Measurements from ENCODE around the gene ANLN.
"Not testable (repeated sequence)": the region's sequence is repeated elsewhere in the genome, so short reads cannot be mapped to it uniquely, and the experiment has no call there.

Gene ANLN

DNA sequence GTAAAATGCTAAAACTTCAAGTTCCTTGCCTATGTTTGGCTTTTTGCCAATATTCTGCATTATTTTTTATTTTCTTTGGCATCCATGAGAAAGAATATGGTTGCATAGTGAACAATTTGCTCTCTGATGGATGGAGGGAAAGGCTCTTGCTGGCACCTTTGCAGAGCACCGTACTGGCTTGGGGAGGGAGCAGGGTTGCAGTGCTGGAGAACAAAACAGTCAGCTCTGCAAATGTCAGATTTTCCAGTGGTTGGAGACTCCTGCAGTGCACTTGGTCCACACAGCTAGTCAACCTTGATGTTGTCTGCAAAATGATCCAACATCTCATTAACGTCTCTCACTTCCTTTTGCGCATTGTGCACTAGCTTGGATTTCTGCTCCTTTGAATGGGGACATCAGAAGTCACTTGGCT lies 100.8 kb downstream of the ANLN start:
- H3K9me3 ChIP-seq (ENCODE audit: control insufficient read depth, low read depth, low read length), result no peaks in the 10 kb centered on the region
- H3K9ac ChIP-seq (ENCODE audit: low read length), result no peak overlapping the region
- no peaks in the 10 kb centered on the region for H3K27me3 ChIP-seq (ENCODE audit: control insufficient read depth, insufficient read depth, low read length)
- H3K4me3 ChIP-seq (ENCODE audit: low read length), result no peak overlapping the region
- no peaks in the 10 kb centered on the region for H3K4me1 ChIP-seq (ENCODE audit: control insufficient read depth, low read depth, low read length)
- no peak overlapping the region for H3K27ac ChIP-seq (ENCODE audit: low read length)
- H3K36me3 ChIP-seq (ENCODE audit: control insufficient read depth, low read depth, low read length), result no peaks in the 10 kb centered on the region

DNA sequence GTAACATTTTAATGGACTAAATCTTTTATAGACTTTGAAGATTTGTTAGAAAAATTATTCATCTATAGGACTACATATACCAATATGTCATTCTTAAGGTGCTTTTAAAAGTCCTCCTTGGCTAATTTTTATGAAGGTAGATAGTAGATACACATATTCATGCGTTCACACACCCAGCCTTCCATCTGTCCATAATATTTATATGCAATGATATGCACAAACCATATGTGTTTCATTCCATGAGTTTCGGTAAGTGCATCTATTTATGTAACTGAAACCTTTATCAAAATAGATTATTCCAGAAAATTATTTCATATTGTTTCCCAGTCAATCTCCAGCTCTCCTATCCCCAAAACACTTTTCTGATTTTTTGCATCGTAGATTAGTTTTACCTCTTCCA lies 101.7 kb downstream of the ANLN start:
- Histone ChIP-seq H3K9ac (ENCODE audit: low read length) (no peak overlapping the region), H3K9me3 (ENCODE audit: control insufficient read depth, low read depth, low read length) (no peaks in the 10 kb centered on the region), H3K27ac (ENCODE audit: low read length) (no peak overlapping the region), H3K4me1 (ENCODE audit: control insufficient read depth, low read depth, low read length) (no peaks in the 10 kb centered on the region), H3K27me3 (ENCODE audit: control insufficient read depth, insufficient read depth, low read length) (no peaks in the 10 kb centered on the region), H3K4me3 (ENCODE audit: low read length) (no peak overlapping the region), H3K36me3 (ENCODE audit: control insufficient read depth, low read depth, low read length) (no peaks in the 10 kb centered on the region)

DNA sequence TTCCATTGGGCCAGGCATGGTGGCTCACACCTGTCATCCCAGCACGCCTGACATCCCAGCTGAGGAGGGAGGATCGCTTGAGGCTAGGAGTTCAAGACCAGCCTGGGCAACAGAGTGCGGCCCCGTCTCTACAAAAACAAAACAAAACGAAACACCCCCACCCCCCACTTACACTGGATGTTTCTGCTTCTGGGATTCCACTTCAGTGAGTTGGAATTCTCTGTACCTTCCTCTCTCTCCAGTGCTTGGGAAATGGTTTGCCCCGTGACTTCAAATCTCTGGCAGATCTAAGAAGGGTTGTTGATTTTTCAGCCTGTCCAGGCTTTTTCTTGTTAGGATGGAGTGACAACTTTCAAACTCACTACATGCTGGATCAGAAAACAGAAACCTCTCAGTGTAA lies 106.9 kb downstream of the ANLN start:
- Histone ChIP-seq H3K27me3 (ENCODE audit: control insufficient read depth, insufficient read depth, low read length) (no peaks in the 10 kb centered on the region), H3K9ac (ENCODE audit: low read length) (no peak overlapping the region), H3K27ac (ENCODE audit: low read length) (no peak overlapping the region), H3K4me3 (ENCODE audit: low read length) (no peak overlapping the region), H3K9me3 (ENCODE audit: control insufficient read depth, low read depth, low read length) (no peaks in the 10 kb centered on the region), H3K36me3 (ENCODE audit: control insufficient read depth, low read depth, low read length) (no peaks in the 10 kb centered on the region), H3K4me1 (ENCODE audit: control insufficient read depth, low read depth, low read length) (no peaks in the 10 kb centered on the region)

DNA sequence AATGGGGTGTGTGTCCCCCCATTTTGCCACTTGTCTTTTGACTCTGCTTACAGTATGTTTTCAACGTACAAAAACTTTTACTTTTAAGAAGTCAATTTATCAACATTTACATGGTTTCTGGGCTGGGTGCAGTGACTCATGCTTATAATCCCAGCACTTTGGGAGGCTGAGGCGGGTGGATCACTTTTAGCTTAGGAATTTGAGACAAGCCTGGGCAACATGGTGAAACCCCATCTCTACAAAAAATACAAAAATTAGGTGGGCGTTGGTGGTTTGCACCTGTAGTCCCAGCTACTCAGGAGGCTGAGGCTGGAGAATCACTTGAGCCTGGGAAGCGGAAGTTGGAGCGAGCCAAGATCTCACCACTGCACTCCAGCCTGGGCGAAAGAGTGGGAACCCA lies 107.5 kb downstream of the ANLN start:
- not testable (repeated sequence) for H3K9me3 ChIP-seq (ENCODE audit: control insufficient read depth, low read depth, low read length); H3K4me1 ChIP-seq (ENCODE audit: control insufficient read depth, low read depth, low read length); H3K27ac ChIP-seq (ENCODE audit: low read length); H3K36me3 ChIP-seq (ENCODE audit: control insufficient read depth, low read depth, low read length); H3K9ac ChIP-seq (ENCODE audit: low read length); H3K27me3 ChIP-seq (ENCODE audit: control insufficient read depth, insufficient read depth, low read length); H3K4me3 ChIP-seq (ENCODE audit: low read length)

DNA sequence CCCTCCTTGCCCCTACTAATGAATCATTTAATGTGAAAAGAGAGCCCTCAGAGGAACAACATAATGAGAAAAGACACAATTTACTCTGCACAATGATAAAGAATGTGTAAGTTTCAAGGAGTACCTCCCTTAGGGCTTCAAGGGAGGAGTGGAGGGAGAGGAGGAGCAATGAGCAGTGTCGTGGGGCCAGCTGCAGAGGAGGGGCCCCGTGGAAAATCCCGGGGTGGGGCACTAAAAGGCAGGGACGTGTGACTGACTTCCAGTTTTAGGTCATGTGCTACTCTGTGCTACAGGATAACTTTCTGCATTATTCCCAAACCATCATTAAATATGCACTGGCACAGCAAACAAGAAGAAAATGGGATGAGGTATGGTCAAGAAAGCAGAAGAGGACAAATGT lies 108.1 kb downstream of the ANLN start:
- Histone ChIP-seq H3K9me3 (ENCODE audit: control insufficient read depth, low read depth, low read length) (no peaks in the 10 kb centered on the region), H3K36me3 (ENCODE audit: control insufficient read depth, low read depth, low read length) (no peaks in the 10 kb centered on the region), H3K27ac (ENCODE audit: low read length) (no peak overlapping the region), H3K9ac (ENCODE audit: low read length) (no peak overlapping the region), H3K4me3 (ENCODE audit: low read length) (no peak overlapping the region), H3K27me3 (ENCODE audit: control insufficient read depth, insufficient read depth, low read length) (no peaks in the 10 kb centered on the region), H3K4me1 (ENCODE audit: control insufficient read depth, low read depth, low read length) (no peaks in the 10 kb centered on the region)
